ENCODE data around the gene STARD3.
"Not testable (repeated sequence)": the region's sequence is repeated elsewhere in the genome, so short reads cannot be mapped to it uniquely, and the experiment has no call there.

STARD3 gene

DNA sequence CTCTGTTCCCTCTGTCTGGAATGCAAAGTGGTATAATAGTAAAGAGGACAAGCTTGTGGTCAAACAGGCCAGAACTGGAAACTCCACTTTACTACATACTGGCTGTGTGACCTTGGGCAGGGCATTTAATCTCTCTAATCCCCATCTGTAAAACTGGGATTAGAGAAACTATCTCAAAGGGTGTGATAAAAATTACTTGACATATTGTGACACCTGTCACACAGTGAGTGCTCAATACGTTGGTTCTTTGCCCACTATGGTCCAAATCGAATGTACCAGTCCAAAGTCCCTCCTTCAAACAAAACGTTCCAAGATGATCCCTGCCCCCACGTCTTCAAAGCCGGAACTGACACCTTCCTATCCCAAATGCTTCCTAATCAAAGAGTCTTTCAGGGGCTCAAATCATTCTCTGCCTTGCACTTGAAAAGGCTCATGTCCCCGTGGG is 50.2 kb downstream of the STARD3 start:
- in situ Hi-C loops (cut with MboI; ENCODE audit: low sequenced_read_pairs), result loop anchor here (10.0 kb wide), 1 partner anchor 58 kb away; no protein-coding TSS in a partner anchor

GRCh38 chr17:39687546-39688474 is 50.9 kb downstream of the STARD3 start, which contains the start of gene PGAP3:
PGAP3 (minus strand) TSS chr17:39688057; CDS start chr17:39688014, 43 bp downstream.
- in situ Hi-C loops (cut with MboI; ENCODE audit: low sequenced_read_pairs), result loop anchor here (10.0 kb wide), 1 partner anchor 57 kb away; no protein-coding TSS in a partner anchor

DNA sequence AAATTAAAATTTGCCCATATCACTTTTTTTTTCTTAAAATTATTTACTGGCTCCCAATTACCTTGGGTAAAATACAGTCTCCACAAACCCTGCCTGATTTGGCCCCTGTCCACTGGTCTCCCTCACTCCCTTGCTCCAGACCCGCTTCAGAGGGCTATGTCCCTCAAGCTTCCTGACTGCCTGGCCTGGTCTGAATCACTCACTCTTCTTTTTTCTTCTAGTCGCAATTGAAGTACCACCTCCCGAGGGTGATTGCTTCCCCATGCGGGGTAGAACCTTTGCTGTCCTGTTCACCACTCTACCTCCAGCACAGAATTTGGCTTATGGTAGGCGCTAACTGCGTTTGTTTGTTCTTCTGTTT is 51.5 kb downstream of the STARD3 start:
- in situ Hi-C loops (cut with MboI; ENCODE audit: low sequenced_read_pairs), result loop anchor here (10.0 kb wide), 1 partner anchor 56 kb away; no protein-coding TSS in a partner anchor

- in situ Hi-C loops (cut with MboI; ENCODE audit: low sequenced_read_pairs), result loop anchor here (10.0 kb wide), 1 partner anchor 56 kb away; no protein-coding TSS in a partner anchor
Measured at GRCh38 chr17:39688945-39689344, 52.0 kb downstream of the STARD3 start.

DNA sequence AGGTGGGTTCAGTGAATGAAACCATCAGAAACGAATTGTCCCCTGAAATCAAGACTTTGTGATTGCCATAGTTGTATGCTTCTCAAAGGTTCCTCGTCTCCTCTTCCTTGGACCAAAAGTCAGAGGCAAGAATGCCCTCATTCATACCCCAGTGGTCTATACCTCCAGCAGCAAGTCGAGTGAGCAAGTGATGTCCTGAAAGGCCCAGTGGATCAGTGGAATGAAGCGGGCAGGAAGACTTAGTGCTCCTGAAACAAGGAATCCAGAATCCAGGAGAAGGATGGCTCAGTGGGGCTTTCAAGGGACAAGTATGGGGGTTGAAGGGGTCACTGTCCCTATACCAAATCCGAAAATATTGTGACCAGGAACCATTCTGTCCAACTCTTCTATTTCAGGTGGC is 57.6 kb downstream of the STARD3 start:
- in situ Hi-C loops (cut with MboI; ENCODE audit: low sequenced_read_pairs), result no loop called here

GRCh38 chr17:39695089-39695474 is 58.1 kb downstream of the STARD3 start:
- in situ Hi-C loops (cut with MboI; ENCODE audit: low sequenced_read_pairs), result no loop called here

DNA sequence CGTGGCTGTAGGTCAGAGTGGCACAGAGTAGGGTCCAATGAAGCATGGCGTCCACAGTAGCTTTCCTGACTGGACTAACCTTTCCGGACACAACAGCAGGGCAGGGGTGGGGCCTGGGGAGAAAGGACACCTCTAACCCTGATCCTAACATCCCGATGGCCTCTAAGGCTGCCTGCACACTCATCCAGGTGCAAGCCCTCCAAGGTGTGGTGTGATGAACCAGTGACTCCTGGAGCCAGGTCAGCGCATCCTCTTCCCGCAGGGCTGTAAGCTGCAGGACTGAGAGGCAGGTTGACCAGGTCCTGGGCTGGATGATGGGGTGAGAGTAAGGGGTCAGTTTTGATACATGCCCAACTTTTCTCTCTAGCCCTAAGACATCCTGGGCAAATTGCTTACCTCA is 59.8 kb downstream of the STARD3 start:
- in situ Hi-C loops (cut with MboI; ENCODE audit: low sequenced_read_pairs), result no loop called here

DNA sequence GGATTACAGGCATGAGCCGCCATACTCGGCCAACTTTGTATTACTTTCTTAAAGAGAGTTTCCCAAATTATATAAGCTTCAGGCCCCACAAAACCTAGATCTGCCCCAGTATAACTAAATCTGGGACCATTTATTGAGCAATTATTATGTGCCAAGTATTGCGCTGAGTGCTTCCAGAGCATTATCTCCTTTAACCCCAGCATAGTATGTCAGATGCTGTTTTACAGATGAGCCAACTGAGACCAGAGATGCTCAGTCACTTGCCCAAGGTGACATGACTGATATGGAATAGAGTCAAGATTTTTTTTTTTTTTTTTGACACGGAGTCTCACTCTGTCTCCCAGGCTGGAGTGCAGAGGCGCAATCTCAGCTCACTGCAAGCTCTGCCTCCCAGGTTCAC is 61.0 kb downstream of the STARD3 start:
- in situ Hi-C loops (cut with MboI; ENCODE audit: low sequenced_read_pairs), result no loop called here

- in situ Hi-C loops (cut with MboI; ENCODE audit: low sequenced_read_pairs), result not testable (repeated sequence)
Measured at GRCh38 chr17:39699157-39699817, 62.3 kb downstream of the STARD3 start.

GRCh38 chr17:39699818-39700147 is 62.8 kb downstream of the STARD3 start, which contains the start of gene ERBB2:
ERBB2 (plus strand) TSS chr17:39700064; CDS start chr17:39700239, 175 bp downstream.
- in situ Hi-C loops (cut with MboI; ENCODE audit: low sequenced_read_pairs), result no loop called here

GRCh38 chr17:39700148-39700987 is 63.4 kb downstream of the STARD3 start:
- in situ Hi-C loops (cut with MboI; ENCODE audit: low sequenced_read_pairs), result no loop called here

DNA sequence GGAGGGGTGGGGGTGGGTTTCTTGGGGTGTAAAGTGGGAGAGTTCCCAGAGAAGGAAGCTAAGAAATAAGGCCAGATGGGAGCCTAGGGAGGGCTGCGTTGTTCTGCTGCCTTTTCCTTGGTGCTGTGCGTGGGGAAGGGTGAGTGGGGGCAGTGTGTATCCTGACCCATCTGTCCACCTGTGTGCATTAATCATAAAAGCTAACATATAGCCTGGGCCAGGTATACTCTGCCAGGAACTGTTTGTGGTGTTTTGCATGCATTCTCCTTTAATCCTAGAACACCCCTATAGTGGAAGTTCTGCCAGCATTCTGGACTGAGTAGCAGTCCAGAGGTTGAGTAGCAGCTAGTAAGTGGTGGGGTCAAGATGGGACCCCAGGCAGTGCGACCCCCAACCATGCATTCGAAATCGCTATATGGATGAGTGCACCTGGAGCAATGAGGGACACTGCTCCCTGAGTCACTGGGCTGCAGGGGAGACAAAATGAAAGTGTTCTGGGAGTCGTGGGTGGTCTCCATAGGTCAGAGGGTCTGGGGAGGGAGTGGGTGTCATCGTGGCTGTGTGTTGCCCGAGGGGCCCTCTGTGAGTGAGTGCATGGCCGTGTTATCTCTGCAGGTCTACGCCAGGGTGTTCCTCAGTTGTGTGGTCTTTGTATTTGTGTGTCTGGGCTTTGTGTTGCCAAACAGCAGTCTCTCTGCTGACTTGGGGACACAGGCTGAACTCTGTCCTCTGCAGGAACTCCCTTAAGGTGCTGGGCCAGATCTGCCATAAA is 64.3 kb downstream of the STARD3 start:
- in situ Hi-C loops (cut with MboI; ENCODE audit: low sequenced_read_pairs), result no loop called here

GRCh38 chr17:39701784-39702422 is 65.0 kb downstream of the STARD3 start:
- in situ Hi-C loops (cut with MboI; ENCODE audit: low sequenced_read_pairs), result no loop called here

DNA sequence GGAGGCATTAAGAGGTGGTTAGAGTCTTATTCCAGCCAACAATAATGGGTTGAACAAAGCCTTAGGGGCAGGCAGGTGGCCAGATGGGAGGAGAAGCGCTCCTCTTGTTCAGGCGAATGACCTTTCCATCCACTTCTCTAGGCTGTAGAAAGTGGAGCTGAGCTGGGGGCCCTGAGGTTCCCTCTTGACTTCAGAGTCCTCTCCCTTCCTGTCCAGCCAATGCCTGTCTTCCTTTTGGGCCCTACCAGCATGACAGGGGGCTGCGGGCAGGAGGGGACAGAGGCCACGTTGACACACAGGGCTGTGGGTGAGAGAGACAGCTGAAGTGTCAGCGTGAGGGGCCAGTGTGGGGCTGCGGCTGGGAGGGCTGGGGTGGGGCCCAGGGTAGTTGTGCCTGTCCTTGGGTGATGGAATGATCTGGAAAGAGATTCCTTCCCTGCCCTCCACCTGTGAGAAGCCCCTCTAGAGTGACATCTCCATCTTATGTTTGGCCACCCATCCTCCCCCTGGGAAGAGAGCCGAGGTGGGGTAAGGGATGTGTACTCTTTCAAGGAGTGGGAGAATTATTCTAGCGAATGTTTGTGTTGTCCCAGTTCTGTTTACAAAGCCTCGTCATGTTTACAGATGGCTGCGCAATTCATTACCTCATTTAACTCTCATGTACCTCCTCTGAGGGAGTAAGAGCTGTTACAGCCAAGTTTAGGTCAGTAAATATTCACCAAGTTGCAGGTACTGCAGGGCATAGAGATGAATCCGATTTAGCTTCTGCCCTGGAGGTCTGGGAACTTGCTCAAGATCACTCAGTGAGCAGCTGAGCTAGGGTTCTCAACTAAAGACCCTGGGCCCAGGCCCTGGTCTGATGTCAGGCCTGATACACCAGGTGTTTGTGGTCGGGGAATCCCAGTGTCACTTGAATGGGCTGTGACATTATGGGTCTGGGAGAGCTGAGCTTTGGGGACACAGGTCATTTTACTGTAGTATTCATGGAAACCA is 66.3 kb downstream of the STARD3 start:
- in situ Hi-C loops (cut with MboI; ENCODE audit: low sequenced_read_pairs), result no loop called here

GRCh38 chr17:39703913-39704312 is 67.0 kb downstream of the STARD3 start:
- in situ Hi-C loops (cut with MboI; ENCODE audit: low sequenced_read_pairs), result no loop called here

- in situ Hi-C loops (cut with MboI; ENCODE audit: low sequenced_read_pairs), result no loop called here
Measured at GRCh38 chr17:39704821-39705551, 68.0 kb downstream of the STARD3 start.

GRCh38 chr17:39705786-39706348 is 68.9 kb downstream of the STARD3 start:
- in situ Hi-C loops (cut with MboI; ENCODE audit: low sequenced_read_pairs), result no loop called here
